ENCODE data around the gene LRRN4. TPM values are rescaled to one million over a fixed set of nuclear protein-coding genes. Genes with fewer than 3 reads are reported as not detected.

The LRRN4 gene
- total RNA-seq, 4 donors from 2014 or later = not detected

DNA sequence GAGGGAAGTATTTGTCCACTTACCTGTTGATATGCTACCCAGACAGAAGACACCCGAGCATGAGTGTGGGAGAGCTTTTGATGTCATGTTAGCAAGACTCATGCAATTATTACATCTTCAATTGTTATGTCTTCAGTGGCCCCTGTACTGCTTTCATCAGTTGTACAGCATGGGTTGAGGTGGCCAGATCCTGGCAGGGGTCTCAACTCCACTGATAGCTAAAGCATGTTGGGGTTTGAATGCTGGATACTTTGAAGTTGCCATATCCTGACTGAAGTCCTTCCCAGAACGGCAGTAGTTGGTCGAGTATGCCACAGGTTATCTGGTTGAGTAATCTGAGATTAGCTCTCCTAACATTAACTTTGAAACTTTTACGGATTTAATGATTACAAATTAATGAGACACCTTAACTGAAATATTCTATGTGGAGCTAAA lies 46.7 kb downstream of the LRRN4 start:
- Histone ChIP-seq H3K4me3 (replicated peaks in 1 of 3) (peak overlapping the region in 2 of 3 donors; percentile 85 to 91), H3K4me1 (peaks cover 19 to 21% of the 10 kb centered on the region in 2 donors), H3K27me3 (no peaks in the 10 kb centered on the region), H3K36me3 (peaks cover 7 to 15% of the 10 kb centered on the region in 2 donors), H3K9me3 (no peaks in the 10 kb centered on the region), H3K27ac (peak overlapping the region in 2 of 3 donors; percentile 14 to 45)
- DNase-seq = no peak
- whole genome bisulfite sequencing, 2 donors = 11 to 26% methylated on average over 4 of the region's 4 CpGs
- TF ChIP-seq, protein P1, sequence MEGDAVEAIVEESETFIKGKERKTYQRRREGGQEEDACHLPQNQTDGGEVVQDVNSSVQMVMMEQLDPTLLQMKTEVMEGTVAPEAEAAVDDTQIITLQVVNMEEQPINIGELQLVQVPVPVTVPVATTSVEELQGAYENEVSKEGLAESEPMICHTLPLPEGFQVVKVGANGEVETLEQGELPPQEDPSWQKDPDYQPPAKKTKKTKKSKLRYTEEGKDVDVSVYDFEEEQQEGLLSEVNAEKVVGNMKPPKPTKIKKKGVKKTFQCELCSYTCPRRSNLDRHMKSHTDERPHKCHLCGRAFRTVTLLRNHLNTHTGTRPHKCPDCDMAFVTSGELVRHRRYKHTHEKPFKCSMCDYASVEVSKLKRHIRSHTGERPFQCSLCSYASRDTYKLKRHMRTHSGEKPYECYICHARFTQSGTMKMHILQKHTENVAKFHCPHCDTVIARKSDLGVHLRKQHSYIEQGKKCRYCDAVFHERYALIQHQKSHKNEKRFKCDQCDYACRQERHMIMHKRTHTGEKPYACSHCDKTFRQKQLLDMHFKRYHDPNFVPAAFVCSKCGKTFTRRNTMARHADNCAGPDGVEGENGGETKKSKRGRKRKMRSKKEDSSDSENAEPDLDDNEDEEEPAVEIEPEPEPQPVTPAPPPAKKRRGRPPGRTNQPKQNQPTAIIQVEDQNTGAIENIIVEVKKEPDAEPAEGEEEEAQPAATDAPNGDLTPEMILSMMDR (IDR thresholded peaks at IDR 0.05) = no peak
- TF ChIP-seq POLR2A (IDR thresholded peaks at IDR 0.05) = no peak
- intact Hi-C loops (cut with DNase I) = no loop called here

DNA sequence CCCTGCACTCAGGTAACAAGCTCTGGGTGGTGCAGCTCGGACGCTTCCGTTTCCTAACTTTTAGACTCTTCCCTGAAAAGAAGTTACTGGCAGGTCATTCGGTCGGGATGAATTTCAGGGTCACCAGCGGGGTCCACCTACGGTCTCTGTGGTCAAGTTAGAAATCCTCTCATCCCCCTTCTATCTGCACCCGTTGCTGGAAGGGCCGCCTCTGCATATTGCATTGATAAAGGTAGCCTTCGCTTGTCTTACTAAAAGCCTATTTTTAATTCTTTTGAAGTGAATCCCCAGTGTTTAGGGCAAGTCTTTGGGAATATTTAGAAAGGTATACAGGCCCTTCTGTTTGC lies 47.3 kb downstream of the LRRN4 start:
- DNase-seq = no peak
- Histone ChIP-seq H3K9me3 (no peaks in the 10 kb centered on the region), H3K27ac (peak overlapping the region in 2 of 3 donors; percentile 75 to 83), H3K27me3 (no peaks in the 10 kb centered on the region), H3K4me1 (peaks cover 19 to 21% of the 10 kb centered on the region in 2 donors), H3K36me3 (peaks cover 7 to 15% of the 10 kb centered on the region in 2 donors), H3K4me3 (replicated peaks in 1 of 3) (peak overlapping the region; percentile 37 to 91 (median 85))
- 3 to 4% methylated on average over 10 of the region's 10 CpGs for WGBS, 2 donors
- TF ChIP-seq, protein P1 (IDR thresholded peaks at IDR 0.05) = no peak
- TF ChIP-seq POLR2A (IDR thresholded peaks at IDR 0.05) = no peak
- intact Hi-C loops (cut with DNase I) = no loop called here

DNA sequence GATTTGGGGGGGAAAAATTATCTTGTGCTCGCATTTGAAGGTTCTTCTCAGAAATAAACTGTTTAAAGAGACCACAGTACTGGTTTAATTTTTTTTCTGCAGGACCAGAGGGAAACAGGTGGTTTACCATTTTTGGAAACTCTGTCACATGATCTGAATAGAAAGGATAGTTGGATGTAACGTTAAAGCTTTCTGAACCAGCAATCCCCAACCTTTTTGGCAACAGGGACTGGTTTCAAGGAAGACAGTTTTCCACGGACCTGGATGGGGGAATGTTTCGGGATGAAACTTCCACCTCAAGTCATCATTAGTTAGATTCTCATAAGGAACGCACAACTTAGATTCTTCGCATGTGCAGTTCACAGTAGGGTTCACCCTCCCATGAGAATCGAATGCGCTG lies 53.0 kb downstream of the LRRN4 start:
- Histone ChIP-seq H3K4me1 (peaks cover 0 to 4% of the 10 kb centered on the region in 2 donors), H3K27ac (no peak overlapping the region), H3K27me3 (no peaks in the 10 kb centered on the region), H3K4me3 (replicated peaks in 1 of 3) (no peak overlapping the region), H3K9me3 (no peaks in the 10 kb centered on the region), H3K36me3 (no peaks in the 10 kb centered on the region)
- 81 to 89% methylated on average over 8 of the region's 8 CpGs for WGBS, 2 donors
- DNase-seq = no peak
- no peak for TF ChIP-seq POLR2A (IDR thresholded peaks at IDR 0.05)
- TF ChIP-seq, protein P1 (IDR thresholded peaks at IDR 0.05) = no peak
- intact Hi-C loops (cut with DNase I) = no loop called here

DNA sequence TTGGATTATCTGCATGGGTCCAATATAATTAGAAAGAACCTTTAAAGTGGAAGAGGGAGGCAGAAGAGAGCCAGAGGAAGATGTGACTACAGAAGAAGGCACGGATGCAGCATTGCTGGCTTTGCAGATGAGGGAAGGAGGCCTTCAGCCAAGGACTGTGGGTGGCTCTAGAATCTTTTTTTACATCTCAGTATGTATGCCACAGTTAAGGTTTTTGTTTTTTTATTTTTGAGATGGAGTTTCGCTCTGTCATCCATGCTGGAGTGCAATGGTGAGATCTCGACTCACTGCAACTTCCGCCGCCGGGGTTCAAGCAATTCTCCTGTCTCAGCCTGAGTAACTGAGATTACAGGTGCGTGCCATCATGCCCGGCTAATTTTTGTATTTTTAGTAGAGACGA lies 54.1 kb downstream of the LRRN4 start:
- Histone ChIP-seq H3K4me1 (no peaks in the 10 kb centered on the region), H3K27ac (no peak overlapping the region), H3K36me3 (no peaks in the 10 kb centered on the region), H3K27me3 (no peaks in the 10 kb centered on the region), H3K9me3 (no peaks in the 10 kb centered on the region), H3K4me3 (replicated peaks in 1 of 3) (no peak overlapping the region)
- TF ChIP-seq POLR2A (IDR thresholded peaks at IDR 0.05) = no peak
- TF ChIP-seq, protein P1 (IDR thresholded peaks at IDR 0.05) = no peak
- WGBS, 2 donors = 95 to 96% methylated on average over 9 of the region's 9 CpGs
- intact Hi-C loops (cut with DNase I) = no loop called here
- no peak for DNase-seq

DNA sequence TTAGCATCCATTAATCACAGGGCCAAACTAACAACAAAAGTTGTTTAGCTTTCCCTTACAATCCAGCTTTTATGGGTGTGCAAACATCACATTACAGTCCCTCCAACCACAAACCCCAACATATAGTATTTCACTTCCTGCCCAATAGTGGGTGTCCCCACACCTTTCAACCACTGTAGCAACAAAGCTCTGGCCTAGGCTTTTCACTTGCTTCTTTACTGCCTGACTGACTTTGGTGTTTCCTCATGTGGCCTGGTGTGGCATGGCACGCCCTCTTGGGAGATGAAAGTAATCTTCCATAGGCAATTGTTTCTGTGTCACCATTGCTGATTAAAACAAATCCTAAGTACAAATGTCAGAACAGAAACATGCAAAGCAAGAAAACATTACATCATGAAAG lies 57.1 kb downstream of the LRRN4 start:
- no peak overlapping the region for H3K27ac ChIP-seq
- no peaks in the 10 kb centered on the region for H3K4me1 ChIP-seq
- H3K9me3 ChIP-seq = no peaks in the 10 kb centered on the region
- 91 to 96% methylated on average over 1 of the region's 1 CpG for WGBS, 2 donors
- intact Hi-C loops (cut with DNase I) = no loop called here
- no peak overlapping the region for H3K4me3 ChIP-seq (replicated peaks in 1 of 3)
- H3K36me3 ChIP-seq = no peaks in the 10 kb centered on the region
- no peak for DNase-seq
- no peaks in the 10 kb centered on the region for H3K27me3 ChIP-seq
- no peak for TF ChIP-seq POLR2A (IDR thresholded peaks at IDR 0.05)
- TF ChIP-seq, protein P1 (IDR thresholded peaks at IDR 0.05) = no peak
